Calu3 (cell line): ENCODE results near the gene TMC7. TPM values are rescaled to one million over a fixed set of nuclear protein-coding genes. Genes with fewer than 3 reads are reported as not detected.

ENCODE experiments used
- BruUV-seq: library from RNA; stranded (reverse); fragments of 400-500 nt; replicated peaks from 2 replicates; lab custom pipeline; 2021; lab: Mats Ljungman, UMichigan
- CTCF ChIA-PET: fragments of 300-600 bp; sonication (Branson Sonifier 250); formaldehyde crosslinking; loops from one replicate; lab custom pipeline; 2022; ENCODE audit warnings: antibody characterized with exemption; lab: Charles Lee
- DNase-seq: peaks from one replicate; pipeline ENCODE4 v3.0.0; 2022
- H3K27ac Mint-ChIP-seq: one replicate; pipeline ENCODE4 v1.8.0; 2022; ENCODE audit warnings: mixed read lengths; ENCODE audit not compliant: unreplicated experiment
- H3K27me3 Mint-ChIP-seq: one replicate; pipeline ENCODE4 v1.8.0; 2022; ENCODE audit warnings: mixed read lengths; ENCODE audit not compliant: unreplicated experiment
- H3K36me3 Mint-ChIP-seq: one replicate; pipeline ENCODE4 v1.8.0; 2022; ENCODE audit warnings: mild to moderate bottlenecking, moderate library complexity, mixed read lengths; ENCODE audit not compliant: insufficient read depth, unreplicated experiment
- H3K4me1 Mint-ChIP-seq: one replicate; pipeline ENCODE4 v1.8.0; 2022; ENCODE audit warnings: mild to moderate bottlenecking, low read depth, mixed read lengths; ENCODE audit not compliant: unreplicated experiment
- H3K4me3 Mint-ChIP-seq: one replicate; pipeline ENCODE4 v1.8.0; 2022; ENCODE audit warnings: mild to moderate bottlenecking, low read depth, moderate library complexity, mixed read lengths; ENCODE audit not compliant: unreplicated experiment
- H3K9me3 Mint-ChIP-seq: one replicate; pipeline ENCODE4 v1.8.0; 2022; ENCODE audit warnings: low read depth, mixed read lengths; ENCODE audit not compliant: unreplicated experiment
- intact Hi-C: fragments of 100-400 bp; cut with micrococcal nuclease; formaldehyde crosslinking; loops from one replicate; pipeline ENCODE4 v1.10.0; 2022; ENCODE audit not compliant: unreplicated experiment
- total RNA-seq: library from RNA; stranded (reverse); gene quantifications from 2 replicates; pipeline ENCODE4 v1.2.3, GENCODE V29; 2022
- TF ChIP-seq, protein P1 (sequence below): fragments of 200-600 bp; IDR thresholded peaks from one replicate; pipeline ENCODE4 v1.8.0; 2022; ENCODE audit warnings: antibody characterized with exemption; ENCODE audit not compliant: unreplicated experiment

Gene TMC7
- total RNA-seq, 1 experiment from 2014 or later, result 10.1 TPM

DNA sequence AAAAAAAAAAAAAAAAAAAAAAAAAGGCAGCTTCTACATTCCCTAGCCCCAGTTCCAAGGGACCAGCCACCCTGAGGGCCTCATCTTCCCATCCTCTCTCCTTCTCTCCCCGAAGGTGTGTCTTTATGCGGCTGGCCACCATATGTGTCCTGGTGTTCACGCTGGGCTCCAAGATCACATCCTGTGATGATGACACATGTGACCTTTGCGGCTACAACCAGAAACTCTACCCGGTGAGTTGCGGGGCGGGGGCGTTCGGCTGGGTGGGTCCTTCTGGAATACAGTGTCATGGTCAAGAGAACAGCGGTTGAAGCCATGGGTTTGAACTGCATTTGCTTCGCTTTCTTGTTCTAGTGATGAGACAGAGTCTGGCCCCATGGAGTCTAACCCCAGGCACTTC, 61.0 kb downstream of the TMC7 start:
- CTCF ChIA-PET, result interaction anchor here (0.5 kb wide), 1 partner anchor 57 kb away, joined by 3 read pairs; no protein-coding TSS in a partner anchor
- H3K4me3 Mint-ChIP-seq, result no peak overlapping the region
- intact Hi-C loops, result no loop called here
- DNase-seq, result no peak
- no peaks in the 10 kb centered on the region for H3K9me3 Mint-ChIP-seq
- H3K27ac Mint-ChIP-seq, result no peak overlapping the region
- H3K27me3 Mint-ChIP-seq, result no peaks in the 10 kb centered on the region
- peaks cover 18% of the 10 kb centered on the region for H3K36me3 Mint-ChIP-seq
- no TSS peak for BruUV-seq
- H3K4me1 Mint-ChIP-seq, result no peaks in the 10 kb centered on the region
- TF ChIP-seq, protein P1, sequence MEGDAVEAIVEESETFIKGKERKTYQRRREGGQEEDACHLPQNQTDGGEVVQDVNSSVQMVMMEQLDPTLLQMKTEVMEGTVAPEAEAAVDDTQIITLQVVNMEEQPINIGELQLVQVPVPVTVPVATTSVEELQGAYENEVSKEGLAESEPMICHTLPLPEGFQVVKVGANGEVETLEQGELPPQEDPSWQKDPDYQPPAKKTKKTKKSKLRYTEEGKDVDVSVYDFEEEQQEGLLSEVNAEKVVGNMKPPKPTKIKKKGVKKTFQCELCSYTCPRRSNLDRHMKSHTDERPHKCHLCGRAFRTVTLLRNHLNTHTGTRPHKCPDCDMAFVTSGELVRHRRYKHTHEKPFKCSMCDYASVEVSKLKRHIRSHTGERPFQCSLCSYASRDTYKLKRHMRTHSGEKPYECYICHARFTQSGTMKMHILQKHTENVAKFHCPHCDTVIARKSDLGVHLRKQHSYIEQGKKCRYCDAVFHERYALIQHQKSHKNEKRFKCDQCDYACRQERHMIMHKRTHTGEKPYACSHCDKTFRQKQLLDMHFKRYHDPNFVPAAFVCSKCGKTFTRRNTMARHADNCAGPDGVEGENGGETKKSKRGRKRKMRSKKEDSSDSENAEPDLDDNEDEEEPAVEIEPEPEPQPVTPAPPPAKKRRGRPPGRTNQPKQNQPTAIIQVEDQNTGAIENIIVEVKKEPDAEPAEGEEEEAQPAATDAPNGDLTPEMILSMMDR, result no peak

DNA sequence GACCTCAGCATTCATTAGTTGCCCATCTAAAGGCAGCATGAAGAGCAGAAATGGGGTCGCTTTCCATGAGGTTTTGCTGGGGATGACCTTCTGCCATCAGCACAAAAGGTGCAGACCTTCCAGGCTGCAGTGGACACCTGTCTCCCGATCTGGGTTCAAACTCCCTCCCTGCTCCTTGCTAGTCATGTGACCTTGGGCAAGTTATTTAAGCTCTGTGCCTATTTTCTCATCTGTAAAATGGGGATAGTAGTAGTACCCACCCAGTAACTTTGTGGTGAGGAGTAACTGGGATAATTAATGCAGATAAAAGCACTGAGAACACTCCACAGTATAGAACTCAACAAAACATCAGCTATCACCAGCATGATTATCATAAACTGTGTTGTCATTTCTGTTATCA, 62.3 kb downstream of the TMC7 start:
- Mint-ChIP-seq H3K36me3 (peaks cover 18% of the 10 kb centered on the region), H3K27ac (no peak overlapping the region), H3K27me3 (no peaks in the 10 kb centered on the region), H3K9me3 (no peaks in the 10 kb centered on the region), H3K4me1 (no peaks in the 10 kb centered on the region), H3K4me3 (no peak overlapping the region)
- no TSS peak for BruUV-seq
- TF ChIP-seq, protein P1, result no peak
- intact Hi-C loops, result no loop called here
- no peak for DNase-seq
- CTCF ChIA-PET, result no interaction called here

DNA sequence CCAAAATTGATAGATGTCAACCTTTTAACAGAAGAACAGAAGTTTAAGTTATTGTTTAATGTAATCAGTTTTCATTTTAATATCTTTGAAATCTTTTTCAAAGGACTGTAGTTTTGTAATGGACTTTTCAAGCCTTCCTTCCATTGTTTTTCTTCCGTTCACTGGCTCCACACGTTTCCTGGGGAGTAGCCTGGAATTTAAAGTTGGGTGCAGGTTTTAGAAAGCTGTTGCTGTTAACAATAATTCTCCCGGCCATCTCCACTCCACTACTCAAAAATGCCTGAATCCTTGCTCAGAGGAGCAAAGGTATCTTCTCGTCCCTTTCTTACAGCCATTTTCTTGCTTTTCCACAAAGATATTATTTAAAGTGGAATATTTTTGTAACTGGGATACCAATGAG, 79.0 kb downstream of the TMC7 start:
- Mint-ChIP-seq H3K27ac (no peak overlapping the region), H3K36me3 (peaks cover 18% of the 10 kb centered on the region), H3K9me3 (no peaks in the 10 kb centered on the region), H3K27me3 (no peaks in the 10 kb centered on the region), H3K4me3 (no peak overlapping the region), H3K4me1 (peaks cover 9% of the 10 kb centered on the region)
- TF ChIP-seq, protein P1, result no peak
- no TSS peak for BruUV-seq
- CTCF ChIA-PET, result no interaction called here
- no peak for DNase-seq
- intact Hi-C loops, result no loop called here

DNA sequence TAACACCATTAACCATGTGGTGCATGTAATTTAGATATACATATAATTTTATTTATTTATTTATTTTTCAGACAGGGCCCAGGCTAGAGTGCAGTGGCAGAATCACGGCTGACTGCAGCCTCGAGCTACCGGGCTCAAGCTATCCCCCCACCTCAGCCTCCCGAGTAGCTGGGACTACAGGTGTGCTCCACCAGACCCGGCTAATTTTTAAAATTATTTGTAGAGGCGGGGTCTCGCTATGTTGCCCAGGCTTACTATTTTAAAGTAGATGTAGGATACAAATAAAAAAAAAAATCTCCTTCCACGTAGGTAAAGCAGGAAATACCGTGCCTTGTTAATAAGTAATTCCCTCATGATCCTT, 83.2 kb downstream of the TMC7 start:
- intact Hi-C loops, result loop anchor here (5.0 kb wide), 1 partner anchor 70 kb away; no protein-coding TSS in a partner anchor
- Mint-ChIP-seq H3K27me3 (no peaks in the 10 kb centered on the region), H3K27ac (peak overlapping the region; percentile 100), H3K9me3 (no peaks in the 10 kb centered on the region), H3K4me3 (peak overlapping the region; percentile 93), H3K36me3 (peaks cover 32% of the 10 kb centered on the region), H3K4me1 (peaks cover 13% of the 10 kb centered on the region)
- TF ChIP-seq, protein P1, result no peak
- TSS peak; percentile 84 for BruUV-seq
- no peak for DNase-seq
- CTCF ChIA-PET, result interaction anchor here (0.7 to 1.6 kb wide), 6 partner anchors 61 to 307 kb away, joined by 3 to 8 read pairs (median 4); partner anchors contain the start of genes ARL6IP1 and TMC7
